DMS53 treated with DMSO at 0.1 percent for 48 hours (cell line): ENCODE measurements around the gene AARS1.
"Not testable (repeated sequence)": the region's sequence is repeated elsewhere in the genome, so short reads cannot be mapped to it uniquely, and the experiment has no call there.

Experiments used
- DNase-seq: peaks from one replicate; lab custom pipeline; 2025; ENCODE audit not compliant: unreplicated experiment; lab: John Stamatoyannopoulos, UW

AARS1 gene

DNA sequence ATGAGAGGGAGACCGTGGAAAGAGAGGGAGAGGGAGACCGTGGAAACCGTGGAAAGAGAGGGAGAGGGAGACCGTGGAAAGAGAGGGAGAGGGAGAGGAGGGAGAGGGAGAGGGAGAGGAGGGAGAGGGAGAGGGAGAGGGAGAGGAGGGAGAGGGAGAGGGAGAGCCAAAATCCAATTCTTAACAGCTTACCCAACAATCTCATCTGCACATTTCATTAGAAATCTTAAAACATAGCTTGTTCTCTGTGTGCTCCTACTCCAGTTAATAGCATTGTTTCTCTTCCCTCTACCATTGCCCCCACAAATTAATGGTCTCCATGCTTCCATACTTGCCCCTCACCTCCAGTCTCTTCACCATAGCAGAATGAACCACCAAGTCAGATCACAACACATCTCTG is 63.9 kb downstream of the AARS1 start:
- DNase-seq: not testable (repeated sequence)

GRCh38 chr16:70224645-70225044 is 64.7 kb downstream of the AARS1 start:
- DNase-seq: not testable (repeated sequence)

DNA sequence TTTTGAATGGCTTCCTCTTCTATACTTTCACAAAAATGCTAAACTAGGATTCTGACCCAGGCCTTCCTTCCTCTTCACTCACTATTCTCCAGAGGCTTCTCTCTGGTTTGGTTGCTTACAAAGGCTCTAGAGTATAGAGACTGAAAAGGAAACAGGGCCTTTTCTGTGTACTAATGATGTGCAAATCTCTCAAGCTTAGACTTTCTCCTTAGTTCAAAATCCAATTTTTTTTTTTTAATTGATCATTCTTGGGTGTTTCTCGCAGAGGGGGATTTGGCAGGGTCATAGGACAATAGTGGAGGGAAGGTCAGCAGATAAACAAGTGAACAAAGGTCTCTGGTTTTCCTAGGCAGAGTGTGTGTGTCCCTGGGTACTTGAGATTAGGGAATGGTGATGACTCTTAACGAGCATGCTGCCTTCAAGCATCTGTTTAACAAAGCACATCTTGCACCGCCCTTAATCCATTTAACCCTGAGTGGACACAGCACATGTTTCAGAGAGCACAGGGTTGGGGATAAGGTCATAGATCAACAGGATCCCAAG is 65.3 kb downstream of the AARS1 start:
- not testable (repeated sequence) for DNase-seq

DNA sequence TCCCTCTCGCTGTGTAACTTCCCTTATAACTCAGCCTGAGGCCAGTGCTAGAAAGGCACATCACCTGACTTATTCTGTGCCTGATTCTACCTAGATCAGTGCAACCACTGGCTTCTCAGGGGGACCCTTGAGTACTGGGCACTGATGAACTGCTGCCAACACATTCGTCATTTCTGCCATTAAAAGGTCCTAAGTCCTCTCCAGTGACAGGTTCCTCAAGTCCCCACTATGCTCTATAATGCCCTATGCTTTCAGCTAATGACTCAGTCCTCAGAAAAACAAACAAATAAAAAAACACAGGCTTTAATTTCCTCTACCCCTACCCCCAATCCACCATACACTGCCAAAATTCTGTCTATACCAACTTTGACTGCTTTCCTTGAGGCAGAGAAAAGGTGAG is 66.1 kb downstream of the AARS1 start:
- not testable (repeated sequence) for DNase-seq

- DNase-seq: not testable (repeated sequence)
Observed at GRCh38 chr16:70222574-70222973, 66.7 kb downstream of the AARS1 start.

DNA sequence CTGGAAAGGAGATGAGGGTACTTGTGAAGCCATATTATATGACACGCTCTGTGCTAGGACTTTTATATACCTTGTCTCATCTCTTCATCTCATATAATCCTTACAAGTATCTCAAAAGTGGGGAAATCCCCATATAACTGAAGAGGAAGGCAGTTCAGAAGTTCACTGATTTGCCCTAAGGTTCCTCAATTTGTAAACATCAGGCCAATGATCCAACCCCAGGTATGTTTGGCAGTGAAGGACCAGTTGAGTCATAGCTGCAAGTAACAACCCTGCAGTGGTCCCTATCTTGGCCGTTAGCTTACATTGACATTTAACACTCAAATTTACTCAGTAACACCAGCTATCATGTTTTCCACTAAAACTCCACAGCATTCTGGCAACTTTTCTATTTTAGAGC is 70.7 kb downstream of the AARS1 start:
- not testable (repeated sequence) for DNase-seq

GRCh38 chr16:70206382-70206781 is 82.9 kb downstream of the AARS1 start:
- DNase-seq: not testable (repeated sequence)

- not testable (repeated sequence) for DNase-seq
Observed at GRCh38 chr16:70204668-70205405, 84.5 kb downstream of the AARS1 start.

- DNase-seq: not testable (repeated sequence)
Observed at GRCh38 chr16:70204010-70204409, 85.3 kb downstream of the AARS1 start.

DNA sequence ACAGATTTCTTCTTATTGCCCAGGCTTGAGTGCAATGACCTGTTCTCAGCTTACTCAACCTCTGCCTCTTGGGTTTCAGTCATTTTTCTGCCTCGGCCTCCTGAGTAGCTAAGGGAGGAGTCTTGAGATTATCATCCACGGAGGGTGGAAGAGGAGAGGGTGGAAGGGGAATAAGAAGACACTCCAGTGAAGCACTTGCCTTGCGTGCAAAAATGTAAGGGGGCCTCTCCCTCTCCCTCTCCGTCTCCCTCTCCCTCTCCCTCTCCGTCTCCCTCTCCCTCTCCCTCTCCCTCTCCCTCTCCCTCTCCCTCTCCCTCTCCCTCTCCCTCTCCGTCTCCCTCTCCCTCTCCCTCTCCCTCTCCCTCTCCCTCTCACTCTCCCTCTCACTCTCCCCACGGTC is 85.8 kb downstream of the AARS1 start:
- DNase-seq: not testable (repeated sequence)
